GM12878 (cell line): ENCODE results near the gene SC5D. TPM values are rescaled to one million over a fixed set of nuclear protein-coding genes. Genes with fewer than 3 reads are reported as not detected.

Experiments used
- EGR1 ChIP-seq, 2 experiments: IDR thresholded peaks; 1 replicate in 1 of 2; 2 replicates in 1 of 2; pipeline ENCODE4 v1.6.1; 2011 to 2012; ENCODE audit warnings: low read depth in 2 of 2, low read length in 2 of 2, borderline replicate concordance in 1 of 2, mild to moderate bottlenecking in 1 of 2, moderate library complexity in 1 of 2
- FOS ChIP-seq: IDR thresholded peaks from 3 replicates; pipeline ENCODE4 v1.6.1; 2011; ENCODE audit warnings: borderline replicate concordance; ENCODE audit not compliant: insufficient read length; ENCODE audit errors: extremely low read depth
- HDGF ChIP-seq: fragments of 450-650 bp; IDR thresholded peaks from 2 replicates; pipeline ENCODE4 v1.6.1; 2016; ENCODE audit warnings: antibody characterized with exemption
- IKZF1 ChIP-seq: fragments of 450-650 bp; conservative IDR thresholded peaks from 2 replicates; pipeline ENCODE4 v1.6.1; 2017; ENCODE audit warnings: antibody characterized with exemption, mild to moderate bottlenecking
- JUND ChIP-seq: IDR thresholded peaks from 2 replicates; pipeline ENCODE4 v1.6.1; 2012; ENCODE audit warnings: low read depth, mild to moderate bottlenecking, low read length, improper control_type of control experiment, moderate library complexity
- KAT2A ChIP-seq: conservative IDR thresholded peaks from 2 replicates; pipeline ENCODE4 v1.6.1; 2011; ENCODE audit warnings: low read depth, low read length; ENCODE audit not compliant: control insufficient read depth
- MXI1 ChIP-seq: fragments of 150-350 bp; IDR thresholded peaks from 2 replicates; pipeline ENCODE4 v1.6.1; 2011; ENCODE audit warnings: low read depth, mild to moderate bottlenecking, inconsistent platforms, low read length, improper control_type of control experiment
- NR2C1 ChIP-seq: fragments of 450-650 bp; IDR thresholded peaks from 2 replicates; pipeline ENCODE4 v1.6.1; 2017; ENCODE audit warnings: antibody characterized with exemption, mild to moderate bottlenecking, moderate library complexity
- NRF1 ChIP-seq: conservative IDR thresholded peaks from 2 replicates; pipeline ENCODE4 v1.6.1; 2011; ENCODE audit warnings: mild to moderate bottlenecking, low read depth, low read length, improper control_type of control experiment
- PAX5 ChIP-seq: IDR thresholded peaks from 2 replicates; pipeline ENCODE4 v1.6.1; 2011; ENCODE audit warnings: low read depth, low read length, borderline replicate concordance
- PAX8 ChIP-seq: fragments of 450-650 bp; IDR thresholded peaks from 2 replicates; pipeline ENCODE4 v1.6.1; 2017; ENCODE audit warnings: mild to moderate bottlenecking, moderate library complexity
- POLR2A ChIP-seq: IDR thresholded peaks from 2 replicates; pipeline ENCODE4 v1.6.1; 2011; ENCODE audit warnings: low read depth, mild to moderate bottlenecking, low read length
- STAT1 ChIP-seq: fragments of 450-650 bp; conservative IDR thresholded peaks from 2 replicates; pipeline ENCODE4 v1.6.1; 2014; ENCODE audit warnings: antibody characterized with exemption, mild to moderate bottlenecking
- TAF1 ChIP-seq: IDR thresholded peaks from 2 replicates; pipeline ENCODE4 v1.6.1; 2011; ENCODE audit warnings: mild to moderate bottlenecking, low read depth, low read length, borderline replicate concordance
- ZBED1 ChIP-seq: IDR thresholded peaks from 2 replicates; pipeline ENCODE4 v1.6.1; 2016; ENCODE audit warnings: borderline replicate concordance
- ZNF24 ChIP-seq: fragments of 450-650 bp; IDR thresholded peaks from 2 replicates; pipeline ENCODE4 v1.6.1; 2017; ENCODE audit warnings: antibody characterized with exemption, mild to moderate bottlenecking
- polyA plus RNA-seq, 11 experiments: library from polyadenylated mRNA; depleted of rRNA in 4 of 11; unstranded in 6 of 11; stranded (reverse) in 5 of 11; fragments of >200 nt; fragmentation: Nextera tagmentation in 4 of 11; fragmentation: Illumina TruSeq in 1 of 11; extraction: Ambion mirVana in 4 of 11; extraction: Trizol in 1 of 11; gene quantifications; 1 replicate in 1 of 11; 2 replicates in 10 of 11; pipeline versions ENCODE4 v1.2.1 to v1.2.3, GENCODE V29; 2011 to 2016; ENCODE audit warnings: inconsistent platforms in 2 of 11, missing spikeins in 2 of 11, low read depth in 1 of 11
- total RNA-seq, 4 experiments: library from RNA; depleted of rRNA in 3 of 4; stranded (reverse); fragments of >200 nt in 3 of 4; fragmentation: Illumina TruSeq in 1 of 4; extraction: Trizol in 1 of 4; gene quantifications; 2 replicates each; pipeline versions ENCODE4 v1.2.1 to v1.2.3, GENCODE V29; 2013 to 2021
- TF ChIP-seq, protein P1 (sequence below): fragments of 450-650 bp; IDR thresholded peaks from 2 replicates; pipeline ENCODE4 v1.6.1; 2017; ENCODE audit warnings: borderline replicate concordance
- TF ChIP-seq, protein P2 (sequence below): IDR thresholded peaks from 2 replicates; pipeline ENCODE4 v1.6.1; 2012; ENCODE audit warnings: improper control_type of control experiment, low read depth, low read length; ENCODE audit not compliant: insufficient replicate concordance

SC5D gene
- total and polyA plus RNA-seq, 10 of the 15 experiments (the other 5 are each of a cell fraction or from before 2014, with no cell fraction given) = 23.7 to 134 (median 30.8) TPM

DNA sequence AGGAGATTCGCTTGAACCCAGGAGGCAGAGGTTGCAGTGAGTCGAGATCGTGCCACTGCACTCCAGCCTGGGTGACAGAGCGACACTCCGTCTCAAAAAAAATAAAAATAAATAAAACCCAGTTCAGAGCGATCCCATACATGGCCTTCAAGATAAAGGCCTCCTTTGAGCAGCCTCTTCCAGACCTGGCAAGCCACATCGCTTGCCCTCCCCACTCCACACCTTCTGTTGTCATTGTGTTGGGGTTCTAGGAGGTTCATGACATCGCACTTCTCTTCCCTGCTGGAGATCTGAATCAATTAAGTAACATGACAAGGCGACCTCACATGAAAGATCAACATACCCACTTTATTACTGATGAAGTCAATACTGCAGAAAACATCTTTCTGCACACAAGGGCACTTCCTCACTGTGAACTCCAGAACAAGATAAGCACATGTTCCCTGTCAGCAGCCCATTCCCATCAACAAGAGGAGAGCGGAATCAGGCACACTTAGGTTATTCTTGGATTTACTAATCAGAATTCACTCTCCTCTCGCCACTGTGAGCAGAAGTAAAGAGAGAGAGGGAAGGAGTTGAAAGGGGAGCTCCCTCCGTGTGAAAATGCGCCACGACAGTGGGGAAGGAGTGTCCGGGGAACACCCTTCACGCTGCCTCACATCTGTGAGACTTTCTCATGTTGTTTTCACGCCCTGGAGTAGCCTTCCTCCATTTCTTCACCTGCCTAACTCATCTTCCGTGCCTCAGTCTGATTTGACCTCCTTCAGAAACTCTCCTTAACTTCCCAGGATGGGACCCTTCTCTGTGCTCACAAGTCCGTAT, 38.3 kb downstream of the SC5D start (continued):
- TF ChIP-seq FOS = no peak
- TF ChIP-seq ZNF24 = no peak
- no peak for TF ChIP-seq NRF1
- no peak for TF ChIP-seq PAX5
- no peak for TF ChIP-seq POLR2A
- TF ChIP-seq, protein P1, sequence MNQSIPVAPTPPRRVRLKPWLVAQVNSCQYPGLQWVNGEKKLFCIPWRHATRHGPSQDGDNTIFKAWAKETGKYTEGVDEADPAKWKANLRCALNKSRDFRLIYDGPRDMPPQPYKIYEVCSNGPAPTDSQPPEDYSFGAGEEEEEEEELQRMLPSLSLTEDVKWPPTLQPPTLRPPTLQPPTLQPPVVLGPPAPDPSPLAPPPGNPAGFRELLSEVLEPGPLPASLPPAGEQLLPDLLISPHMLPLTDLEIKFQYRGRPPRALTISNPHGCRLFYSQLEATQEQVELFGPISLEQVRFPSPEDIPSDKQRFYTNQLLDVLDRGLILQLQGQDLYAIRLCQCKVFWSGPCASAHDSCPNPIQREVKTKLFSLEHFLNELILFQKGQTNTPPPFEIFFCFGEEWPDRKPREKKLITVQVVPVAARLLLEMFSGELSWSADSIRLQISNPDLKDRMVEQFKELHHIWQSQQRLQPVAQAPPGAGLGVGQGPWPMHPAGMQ = no peak
- no peak for TF ChIP-seq TAF1
- TF ChIP-seq PAX8 = no peak
- TF ChIP-seq, protein P2, sequence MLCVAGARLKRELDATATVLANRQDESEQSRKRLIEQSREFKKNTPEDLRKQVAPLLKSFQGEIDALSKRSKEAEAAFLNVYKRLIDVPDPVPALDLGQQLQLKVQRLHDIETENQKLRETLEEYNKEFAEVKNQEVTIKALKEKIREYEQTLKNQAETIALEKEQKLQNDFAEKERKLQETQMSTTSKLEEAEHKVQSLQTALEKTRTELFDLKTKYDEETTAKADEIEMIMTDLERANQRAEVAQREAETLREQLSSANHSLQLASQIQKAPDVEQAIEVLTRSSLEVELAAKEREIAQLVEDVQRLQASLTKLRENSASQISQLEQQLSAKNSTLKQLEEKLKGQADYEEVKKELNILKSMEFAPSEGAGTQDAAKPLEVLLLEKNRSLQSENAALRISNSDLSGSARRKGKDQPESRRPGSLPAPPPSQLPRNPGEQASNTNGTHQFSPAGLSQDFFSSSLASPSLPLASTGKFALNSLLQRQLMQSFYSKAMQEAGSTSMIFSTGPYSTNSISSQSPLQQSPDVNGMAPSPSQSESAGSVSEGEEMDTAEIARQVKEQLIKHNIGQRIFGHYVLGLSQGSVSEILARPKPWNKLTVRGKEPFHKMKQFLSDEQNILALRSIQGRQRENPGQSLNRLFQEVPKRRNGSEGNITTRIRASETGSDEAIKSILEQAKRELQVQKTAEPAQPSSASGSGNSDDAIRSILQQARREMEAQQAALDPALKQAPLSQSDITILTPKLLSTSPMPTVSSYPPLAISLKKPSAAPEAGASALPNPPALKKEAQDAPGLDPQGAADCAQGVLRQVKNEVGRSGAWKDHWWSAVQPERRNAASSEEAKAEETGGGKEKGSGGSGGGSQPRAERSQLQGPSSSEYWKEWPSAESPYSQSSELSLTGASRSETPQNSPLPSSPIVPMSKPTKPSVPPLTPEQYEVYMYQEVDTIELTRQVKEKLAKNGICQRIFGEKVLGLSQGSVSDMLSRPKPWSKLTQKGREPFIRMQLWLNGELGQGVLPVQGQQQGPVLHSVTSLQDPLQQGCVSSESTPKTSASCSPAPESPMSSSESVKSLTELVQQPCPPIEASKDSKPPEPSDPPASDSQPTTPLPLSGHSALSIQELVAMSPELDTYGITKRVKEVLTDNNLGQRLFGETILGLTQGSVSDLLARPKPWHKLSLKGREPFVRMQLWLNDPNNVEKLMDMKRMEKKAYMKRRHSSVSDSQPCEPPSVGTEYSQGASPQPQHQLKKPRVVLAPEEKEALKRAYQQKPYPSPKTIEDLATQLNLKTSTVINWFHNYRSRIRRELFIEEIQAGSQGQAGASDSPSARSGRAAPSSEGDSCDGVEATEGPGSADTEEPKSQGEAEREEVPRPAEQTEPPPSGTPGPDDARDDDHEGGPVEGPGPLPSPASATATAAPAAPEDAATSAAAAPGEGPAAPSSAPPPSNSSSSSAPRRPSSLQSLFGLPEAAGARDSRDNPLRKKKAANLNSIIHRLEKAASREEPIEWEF = peak; percentile 51
- no peak for TF ChIP-seq KAT2A
- no peak for TF ChIP-seq MXI1
- TF ChIP-seq HDGF = no peak
- no peak for TF ChIP-seq NR2C1
- no peak for TF ChIP-seq EGR1 (IDR thresholded peaks at IDR 0.05; ENCODE audit: borderline replicate concordance in 1 of 2, low read depth in 2 of 2, low read length in 2 of 2)
- no peak for TF ChIP-seq STAT1
- no peak for TF ChIP-seq JUND
- no peak for TF ChIP-seq ZBED1
- TF ChIP-seq IKZF1 = peak; percentile 36; the same call in 1 of the 2 replicates
